UCSD-AML1 (cell line): ENCODE measurements around the gene FMO3.

Experiments used
- DNase-seq: peaks from one replicate; lab custom pipeline; 2025; ENCODE audit not compliant: unreplicated experiment; lab: John Stamatoyannopoulos, UW

Gene FMO3

DNA sequence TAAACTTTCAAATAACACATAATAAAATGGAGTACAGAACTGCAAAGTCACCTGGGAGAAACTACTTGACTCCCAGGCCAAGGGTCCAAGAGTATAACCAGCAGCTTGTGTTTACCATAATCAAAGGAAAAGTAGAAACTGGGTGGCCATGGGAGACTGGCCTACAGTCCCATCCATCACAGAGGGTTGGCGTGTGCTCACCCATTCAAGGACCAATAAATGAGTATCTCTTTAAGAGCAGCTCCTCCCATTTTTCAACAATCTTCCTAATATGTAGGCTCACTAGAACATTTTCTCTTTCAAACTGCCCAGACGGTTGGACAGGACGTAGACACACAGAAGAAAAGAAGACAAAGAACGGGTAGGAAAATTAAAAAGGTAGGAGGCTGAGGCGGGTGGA, at the start of gene FMO3:
Gene FMO3, plus strand, starts transcription at position 302 of the 400 bp plus-strand sequence. CDS start 1,754 bp downstream, outside the sequence.
- no peak for DNase-seq

DNA sequence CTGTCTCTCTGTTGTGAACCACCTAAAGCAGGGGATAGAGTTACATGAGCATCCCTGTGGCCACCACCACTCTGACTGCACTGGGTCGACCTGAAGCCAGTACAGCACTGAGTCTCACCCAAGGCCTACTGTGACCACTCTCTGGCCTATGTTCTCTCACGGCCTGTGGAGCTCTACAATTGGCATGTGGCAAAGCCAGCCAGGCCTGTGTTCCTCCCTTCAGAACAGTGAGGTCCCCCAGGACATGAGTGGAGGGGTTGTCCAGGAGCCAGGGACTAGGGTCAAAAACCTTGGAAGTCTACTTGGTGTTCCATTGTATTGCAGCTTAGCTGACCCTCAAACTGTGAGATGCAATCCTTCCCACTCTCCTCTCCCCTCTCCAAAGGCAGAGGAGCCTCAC, 42.7 kb upstream of the FMO3 start:
- DNase-seq: no peak

DNA sequence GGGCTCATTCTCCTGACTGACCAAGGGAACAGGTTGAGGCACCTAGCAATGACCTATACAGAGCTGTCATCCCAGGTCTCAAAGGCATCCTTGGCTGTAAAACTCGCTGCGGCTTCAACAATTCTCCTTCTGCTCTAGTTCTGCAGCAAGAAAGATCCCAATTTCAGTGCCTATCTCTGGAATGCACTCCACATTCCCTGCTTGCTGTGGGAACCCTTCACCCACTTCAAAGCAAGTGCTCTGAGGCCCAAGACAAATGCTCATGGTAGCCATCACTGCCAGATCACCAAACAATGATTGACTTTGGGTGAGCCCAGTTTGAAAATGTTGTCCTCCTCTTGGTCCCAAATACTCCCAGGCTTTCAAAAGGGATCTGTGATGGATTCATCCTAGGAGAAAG, 37.7 kb upstream of the FMO3 start:
- no peak for DNase-seq

DNA sequence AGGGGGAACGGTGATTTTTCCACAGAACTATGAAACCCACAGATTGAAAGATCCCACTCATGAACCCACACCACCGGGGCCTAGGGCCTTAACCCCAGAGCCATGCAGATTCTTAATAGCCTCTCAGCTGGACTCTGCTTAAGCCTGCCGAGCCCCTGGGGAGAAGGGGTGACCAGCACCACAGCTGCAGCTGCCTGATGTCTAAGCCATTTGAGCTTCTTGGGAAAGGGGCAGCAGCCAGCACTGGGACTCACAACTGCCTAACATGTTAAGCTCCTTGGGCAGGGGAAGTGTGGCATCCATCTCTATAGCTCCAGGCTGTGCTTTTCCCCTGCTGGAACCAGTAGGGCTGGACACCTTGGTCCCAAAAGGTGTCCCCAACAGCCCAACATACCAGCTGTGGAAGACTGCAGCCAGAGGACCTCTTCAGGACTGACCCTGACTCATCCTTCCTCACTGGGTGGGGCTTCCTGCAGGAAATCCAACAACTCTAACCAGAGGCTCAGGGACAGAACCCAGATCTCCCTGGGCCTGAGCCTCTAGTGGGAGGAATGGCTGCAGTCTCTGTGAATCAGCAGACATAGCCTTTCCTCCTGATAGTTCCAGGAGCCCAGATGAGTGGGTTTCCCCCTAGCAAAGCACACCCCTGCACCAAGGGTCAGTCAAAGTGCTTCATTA, 34.6 kb upstream of the FMO3 start:
- no peak for DNase-seq

DNA sequence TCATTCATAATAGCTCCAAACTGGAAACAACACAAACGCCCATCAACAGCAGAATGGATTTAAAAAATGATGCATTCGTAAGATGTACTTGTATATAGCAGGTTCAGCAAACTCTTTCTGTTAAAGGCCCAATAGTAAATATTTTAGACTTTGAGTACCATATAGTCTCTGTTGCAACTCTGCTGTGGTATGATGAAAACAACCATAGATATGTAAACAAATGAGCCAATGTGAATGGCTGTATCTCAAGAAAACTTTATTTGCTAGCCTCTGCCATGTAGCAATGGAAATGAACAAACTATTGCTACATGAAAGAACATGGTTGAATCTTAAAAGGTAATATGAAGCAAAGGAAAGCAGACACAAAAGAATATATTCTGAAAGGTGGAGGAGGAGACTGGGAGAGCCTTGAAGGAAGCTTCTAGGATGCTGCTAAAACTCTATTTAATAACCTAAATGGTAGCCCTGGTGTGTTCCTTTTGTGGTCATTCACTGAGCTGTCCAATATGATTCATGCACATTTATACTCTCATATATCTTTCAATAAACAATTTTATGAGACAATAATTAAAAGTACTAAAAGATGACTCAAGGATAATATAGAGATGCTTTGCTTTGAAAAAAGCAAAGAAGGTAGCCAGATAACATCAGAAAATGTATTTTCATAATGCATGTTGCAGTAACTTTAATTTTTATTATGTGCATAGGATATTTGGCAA, 29.1 kb upstream of the FMO3 start:
- DNase-seq: no peak

DNA sequence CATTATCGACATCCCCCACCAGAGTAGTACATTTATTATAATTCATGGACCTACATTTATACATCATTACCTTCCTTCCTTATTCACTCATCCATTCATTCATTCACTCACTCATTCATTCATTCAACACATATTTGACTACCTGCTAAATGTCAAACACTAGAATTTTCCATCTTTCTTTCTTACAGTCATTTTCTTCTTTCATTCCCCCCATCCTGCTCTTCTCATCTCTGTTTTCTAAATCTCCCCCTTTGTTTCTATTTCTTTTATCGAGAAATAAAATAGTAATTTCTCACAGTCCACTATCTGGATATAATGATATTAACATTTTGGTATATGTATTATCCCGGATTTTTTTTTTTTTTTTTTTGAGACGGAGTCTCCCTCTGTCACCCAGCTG, 27.8 kb upstream of the FMO3 start:
- DNase-seq: no peak

DNA sequence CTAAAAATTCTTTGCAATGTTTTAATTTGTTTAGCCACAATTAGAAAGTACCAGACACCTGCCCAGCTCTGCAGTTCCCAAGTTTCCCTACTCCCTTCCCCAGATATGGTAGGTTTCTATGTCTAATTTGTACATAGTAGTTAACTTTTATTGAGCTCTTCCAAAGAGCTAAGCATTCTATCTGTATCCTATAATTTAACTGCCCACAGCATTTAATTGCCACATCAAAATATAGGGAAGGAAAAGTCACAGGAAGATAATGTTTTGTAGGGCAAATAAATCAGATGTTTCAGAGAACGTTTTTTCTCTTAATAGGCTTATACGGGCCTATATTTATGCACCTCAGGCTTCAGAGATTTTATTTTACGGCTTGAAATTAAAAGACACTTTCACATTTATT, 15.7 kb upstream of the FMO3 start:
- DNase-seq: no peak

DNA sequence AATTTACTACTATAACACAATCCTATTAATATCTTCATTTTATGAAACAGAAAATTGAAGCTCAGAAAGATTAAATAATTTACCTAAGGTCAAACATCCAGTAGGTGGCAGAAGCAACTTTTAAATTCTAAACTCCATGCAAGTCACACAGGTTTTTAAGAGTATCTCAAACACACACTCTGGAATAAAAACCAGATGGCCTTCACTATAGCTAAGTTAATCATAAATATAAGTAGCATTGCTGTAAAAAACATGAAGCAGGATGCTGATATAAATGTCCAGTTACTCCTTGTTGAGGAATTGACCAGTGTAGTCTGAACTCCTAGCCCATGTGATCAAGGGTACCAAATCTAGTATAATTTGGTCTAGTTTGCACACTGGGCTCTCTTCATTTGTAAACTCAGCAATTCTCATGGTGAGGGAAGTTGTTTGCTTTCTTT, 9.4 kb upstream of the FMO3 start:
- no peak for DNase-seq

DNA sequence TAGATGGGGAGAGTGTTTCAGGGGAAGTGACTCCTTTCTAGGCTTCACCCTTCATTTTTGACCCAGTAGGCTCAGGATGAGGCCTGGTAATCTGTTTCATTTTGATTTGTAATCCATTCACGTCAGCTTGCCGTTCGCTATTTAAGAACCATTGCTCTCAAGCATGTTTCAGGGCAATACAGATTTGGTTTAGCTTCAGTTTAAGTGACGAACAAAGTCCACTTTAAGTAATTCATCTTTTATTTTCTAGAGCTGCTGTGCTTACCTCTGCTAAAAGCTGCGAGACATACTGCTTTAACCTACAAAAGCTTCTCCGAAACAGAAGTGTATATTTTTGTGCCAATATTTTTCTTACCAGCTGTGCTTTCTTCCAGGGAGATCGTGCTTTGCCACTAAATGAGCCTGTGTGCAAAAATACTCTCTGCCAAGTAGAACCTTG, 8.9 kb upstream of the FMO3 start:
- no peak for DNase-seq

DNA sequence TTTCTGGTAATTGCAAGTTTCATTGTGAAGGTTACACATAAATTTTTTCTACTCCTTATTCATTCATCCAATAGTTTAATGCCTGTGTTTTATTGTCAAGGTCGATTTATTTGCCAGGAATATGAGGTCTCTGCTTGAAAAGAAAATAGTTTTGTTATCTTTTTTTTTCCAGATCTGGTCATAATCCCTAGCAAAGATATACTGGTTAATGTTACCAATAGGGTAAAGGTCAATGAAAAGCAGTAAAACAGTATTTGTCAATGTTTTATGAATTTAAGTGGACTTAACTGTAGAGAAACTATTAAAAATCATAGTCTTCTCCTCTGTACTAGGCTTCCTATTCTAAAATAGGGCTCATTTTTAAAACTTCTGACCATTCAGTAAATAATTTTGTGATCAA, 8.1 kb upstream of the FMO3 start:
- DNase-seq: no peak

DNA sequence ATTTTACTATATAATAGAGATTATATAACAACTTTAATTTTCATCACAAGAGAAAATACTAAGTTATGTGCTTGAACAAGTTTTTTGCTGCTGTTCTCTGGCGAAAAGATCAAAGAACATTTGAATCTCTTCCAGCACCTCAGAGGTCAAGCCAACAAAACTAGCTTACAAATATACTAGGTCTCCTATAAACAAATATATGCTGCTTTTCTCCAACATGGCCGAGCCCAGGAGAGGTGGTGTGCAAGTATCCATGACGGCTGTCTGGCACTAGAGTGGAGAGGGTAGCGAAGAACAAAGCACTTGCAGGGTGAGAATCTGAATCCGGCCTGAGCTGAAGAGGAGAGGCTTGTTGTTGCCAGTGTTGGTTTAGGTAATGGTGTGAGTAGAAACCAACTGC, 7.5 kb upstream of the FMO3 start:
- no peak for DNase-seq

DNA sequence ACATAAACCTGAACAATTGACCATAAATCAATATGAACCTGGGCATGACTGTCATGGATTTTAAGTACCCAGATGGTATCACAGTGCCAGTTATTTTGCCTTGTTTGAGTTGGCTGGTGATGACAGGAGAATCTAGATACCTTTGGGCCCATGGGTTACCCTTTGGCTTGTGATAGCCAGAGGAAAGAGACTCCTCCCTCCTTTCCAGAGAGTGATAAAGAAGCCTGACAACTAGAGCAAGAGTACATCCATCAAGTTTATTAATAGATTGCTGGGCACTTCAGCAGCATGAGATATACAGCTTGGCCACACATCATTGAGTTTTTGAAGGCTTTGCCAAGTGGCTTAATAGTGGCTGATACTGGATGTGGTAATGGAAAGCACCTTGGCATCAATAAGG, 6.6 kb upstream of the FMO3 start:
- DNase-seq: no peak

DNA sequence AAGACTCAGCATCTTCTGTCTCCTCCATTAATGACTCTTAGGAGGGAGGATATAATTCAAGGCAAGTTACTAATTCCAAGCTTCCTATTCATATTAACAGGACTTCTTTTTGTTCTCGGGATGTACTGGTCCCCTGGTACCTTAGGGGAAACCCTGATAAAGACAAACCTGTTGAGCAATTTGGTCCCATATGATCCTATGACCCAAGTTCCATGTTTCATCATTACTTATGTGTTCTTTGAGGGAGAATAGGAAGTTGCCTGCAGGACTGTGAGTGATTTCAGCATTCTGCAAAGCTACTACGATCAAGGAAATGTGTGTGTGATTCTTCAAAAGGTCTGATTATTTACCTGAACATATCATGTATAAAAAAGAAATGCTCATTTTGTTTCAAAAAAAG, 5.8 kb upstream of the FMO3 start:
- DNase-seq: no peak

DNA sequence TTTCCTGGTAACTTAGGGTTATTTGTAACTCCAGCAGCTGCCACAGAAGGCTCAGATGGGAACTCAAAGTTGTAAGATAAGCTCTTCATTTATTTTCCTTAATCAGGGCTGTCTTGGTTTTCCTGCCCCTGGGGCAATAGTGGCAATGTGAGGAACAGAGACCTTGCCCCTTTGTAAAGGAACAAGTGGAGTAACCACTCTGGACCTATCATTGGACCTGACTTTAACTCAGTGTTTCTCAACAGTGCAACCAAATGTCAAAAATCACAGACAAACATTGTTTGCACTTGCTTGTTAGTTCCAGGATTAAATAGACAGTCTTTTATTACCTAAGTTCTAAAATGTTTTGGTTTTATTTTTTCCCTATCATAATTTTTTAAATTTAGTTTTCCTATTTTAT, 2.8 kb upstream of the FMO3 start:
- no peak for DNase-seq

DNA sequence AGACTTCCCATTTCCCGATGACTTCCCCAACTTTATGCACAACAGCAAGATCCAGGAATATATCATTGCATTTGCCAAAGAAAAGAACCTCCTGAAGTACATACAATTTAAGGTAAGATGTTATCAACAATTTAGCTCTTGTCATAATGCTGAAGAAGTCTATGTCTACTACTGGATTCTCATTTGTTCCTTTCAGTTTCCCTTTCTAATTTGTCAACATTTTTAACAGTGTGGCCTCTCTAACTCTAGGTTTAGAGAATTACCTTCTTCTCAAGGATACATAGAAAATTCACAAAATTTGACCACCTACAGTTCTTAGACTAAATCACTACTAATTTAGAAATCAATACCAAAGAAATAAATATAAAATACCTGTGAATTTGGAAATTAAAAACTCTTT, 13.2 kb downstream of the FMO3 start:
- no peak for DNase-seq

DNA sequence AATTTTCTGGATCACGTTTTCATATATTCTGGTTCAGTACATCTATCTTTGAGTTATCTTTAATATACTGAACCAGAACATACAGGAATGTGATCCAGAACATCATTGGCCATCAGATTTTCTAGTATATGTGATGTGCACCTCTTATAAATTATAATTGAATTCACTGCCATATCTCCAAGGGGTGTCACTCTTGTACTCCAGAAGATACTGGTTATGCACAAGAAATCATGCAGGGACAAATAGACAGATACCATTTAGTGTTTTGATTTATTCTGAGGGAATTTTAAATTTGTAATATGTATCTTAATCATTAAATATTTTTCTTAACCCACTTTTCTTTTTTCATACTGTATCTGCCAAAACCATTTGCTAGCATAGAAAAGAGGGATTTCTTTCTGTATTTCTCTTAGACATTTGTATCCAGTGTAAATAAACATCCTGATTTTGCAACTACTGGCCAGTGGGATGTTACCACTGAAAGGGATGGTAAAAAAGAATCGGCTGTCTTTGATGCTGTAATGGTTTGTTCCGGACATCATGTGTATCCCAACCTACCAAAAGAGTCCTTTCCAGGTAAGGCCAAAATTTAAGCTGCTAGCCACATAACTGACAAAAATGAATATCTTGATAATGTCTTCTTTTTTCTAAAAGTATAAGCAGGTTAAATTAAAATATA, 16.7 kb downstream of the FMO3 start:
- DNase-seq: no peak

DNA sequence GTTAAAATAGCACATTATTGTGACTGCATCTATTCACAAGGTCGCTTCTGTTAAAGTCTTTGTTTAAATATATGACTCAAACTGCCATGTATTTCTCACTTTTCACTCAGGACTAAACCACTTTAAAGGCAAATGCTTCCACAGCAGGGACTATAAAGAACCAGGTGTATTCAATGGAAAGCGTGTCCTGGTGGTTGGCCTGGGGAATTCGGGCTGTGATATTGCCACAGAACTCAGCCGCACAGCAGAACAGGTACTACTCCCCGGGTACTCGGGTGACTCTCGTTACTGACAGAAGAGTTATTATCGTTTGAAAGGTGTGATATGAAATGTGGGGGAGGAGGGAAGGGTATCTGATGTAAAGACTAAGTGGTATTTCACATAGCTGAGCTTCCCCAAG, 17.3 kb downstream of the FMO3 start:
- no peak for DNase-seq

DNA sequence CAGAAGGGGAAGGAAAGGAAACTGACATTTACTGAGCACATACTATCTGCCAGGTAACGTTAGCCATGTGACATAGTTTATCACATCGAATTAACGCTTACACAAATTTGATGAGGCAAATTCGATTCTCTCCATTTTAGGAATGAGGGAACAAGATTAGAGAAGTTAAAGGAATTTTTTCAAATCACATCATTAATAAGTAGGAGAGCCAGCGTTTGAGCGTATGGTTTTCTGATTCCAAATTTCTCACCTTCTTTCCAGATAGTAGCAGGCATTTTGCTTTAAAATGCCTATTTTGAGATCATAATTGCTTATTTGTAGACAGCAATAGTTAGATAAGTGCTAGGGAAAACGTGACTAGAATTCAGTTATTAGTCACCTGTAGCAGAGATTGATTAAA, 19.3 kb downstream of the FMO3 start:
- DNase-seq: no peak

DNA sequence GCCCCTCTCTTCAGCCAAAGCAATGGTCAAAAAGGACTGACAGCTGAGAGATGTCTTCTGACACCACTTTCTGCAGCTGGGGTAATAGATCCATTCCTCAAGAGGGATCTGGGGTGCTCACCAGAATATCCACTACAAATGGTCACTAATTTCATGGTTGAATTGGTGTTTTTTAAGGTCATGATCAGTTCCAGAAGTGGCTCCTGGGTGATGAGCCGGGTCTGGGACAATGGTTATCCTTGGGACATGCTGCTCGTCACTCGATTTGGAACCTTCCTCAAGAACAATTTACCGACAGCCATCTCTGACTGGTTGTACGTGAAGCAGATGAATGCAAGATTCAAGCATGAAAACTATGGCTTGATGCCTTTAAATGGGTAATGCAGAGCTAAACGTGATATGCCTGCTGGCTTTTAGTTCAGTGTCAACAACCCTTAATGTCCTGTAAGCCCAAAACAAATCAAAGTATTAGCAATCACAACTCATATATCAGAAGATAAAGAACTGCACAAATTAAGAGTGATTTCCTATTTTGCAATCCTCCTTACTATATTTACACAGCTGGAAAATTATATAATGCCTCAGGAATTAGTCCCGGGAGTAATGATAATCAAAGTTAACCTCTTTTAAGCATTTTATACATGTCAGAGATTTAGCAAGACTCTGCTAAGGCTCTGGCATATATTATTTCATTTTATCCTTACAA, 20.1 kb downstream of the FMO3 start:
- no peak for DNase-seq

DNA sequence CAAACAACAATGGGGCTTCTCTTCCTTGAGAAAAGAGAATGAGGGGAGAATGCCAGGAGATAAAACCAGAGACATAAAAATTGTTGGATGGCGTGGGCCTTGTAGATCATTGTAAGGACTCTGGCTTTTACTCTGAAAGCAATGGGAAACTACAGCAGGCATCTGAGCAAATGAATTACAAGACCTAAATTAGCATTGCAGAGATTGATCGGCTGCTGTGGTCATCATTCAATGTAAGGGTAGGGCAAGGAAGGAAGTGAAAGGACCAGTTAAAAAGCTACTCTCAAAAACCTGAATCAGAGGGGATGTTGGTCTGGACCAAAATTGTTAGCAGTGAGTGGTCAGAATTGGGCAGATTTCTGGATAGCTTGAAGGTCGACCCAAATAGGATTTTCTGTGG, 21.4 kb downstream of the FMO3 start:
- no peak for DNase-seq

DNA sequence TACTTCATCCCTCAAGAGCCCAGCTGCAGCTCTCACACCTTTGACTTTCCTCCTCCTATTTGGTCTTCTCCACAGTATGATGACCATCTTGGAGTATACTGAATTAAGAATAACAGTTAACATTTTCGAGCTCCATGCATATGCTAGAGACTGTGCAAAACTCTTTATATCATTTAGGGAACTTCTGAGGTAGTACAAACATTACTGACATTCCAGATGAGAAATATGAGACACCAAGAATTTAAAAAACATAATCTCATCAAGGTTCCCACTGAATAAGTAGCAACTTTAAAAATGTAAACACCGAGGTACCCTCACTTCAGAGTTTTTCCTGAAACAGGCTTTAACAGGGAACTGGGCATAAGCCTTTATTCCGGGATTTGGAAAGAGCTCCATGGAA, 22.7 kb downstream of the FMO3 start:
- no peak for DNase-seq
